ENCODE data around the gene IL22RA2.

DNA sequence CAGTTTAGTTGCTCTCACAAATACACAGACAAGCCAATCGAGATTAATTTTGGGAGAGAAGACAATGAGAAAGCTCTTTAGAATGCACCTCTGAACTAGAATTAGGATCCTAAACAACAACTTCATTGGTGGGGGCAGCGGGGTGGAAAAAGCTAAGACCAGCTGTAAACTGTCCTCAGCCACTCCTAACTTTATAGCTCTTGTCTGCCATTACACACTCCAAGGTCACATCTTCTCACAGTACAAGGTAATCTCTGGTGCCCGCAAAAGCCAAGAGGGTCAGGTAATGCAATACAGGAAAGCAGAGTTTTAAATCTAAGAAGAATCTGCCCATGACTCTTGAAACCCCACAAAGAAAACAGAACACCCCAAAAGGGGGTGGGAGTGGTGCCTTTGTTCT is 17.8 kb upstream of the IL22RA2 start:
- TF ChIP-seq, protein P1, sequence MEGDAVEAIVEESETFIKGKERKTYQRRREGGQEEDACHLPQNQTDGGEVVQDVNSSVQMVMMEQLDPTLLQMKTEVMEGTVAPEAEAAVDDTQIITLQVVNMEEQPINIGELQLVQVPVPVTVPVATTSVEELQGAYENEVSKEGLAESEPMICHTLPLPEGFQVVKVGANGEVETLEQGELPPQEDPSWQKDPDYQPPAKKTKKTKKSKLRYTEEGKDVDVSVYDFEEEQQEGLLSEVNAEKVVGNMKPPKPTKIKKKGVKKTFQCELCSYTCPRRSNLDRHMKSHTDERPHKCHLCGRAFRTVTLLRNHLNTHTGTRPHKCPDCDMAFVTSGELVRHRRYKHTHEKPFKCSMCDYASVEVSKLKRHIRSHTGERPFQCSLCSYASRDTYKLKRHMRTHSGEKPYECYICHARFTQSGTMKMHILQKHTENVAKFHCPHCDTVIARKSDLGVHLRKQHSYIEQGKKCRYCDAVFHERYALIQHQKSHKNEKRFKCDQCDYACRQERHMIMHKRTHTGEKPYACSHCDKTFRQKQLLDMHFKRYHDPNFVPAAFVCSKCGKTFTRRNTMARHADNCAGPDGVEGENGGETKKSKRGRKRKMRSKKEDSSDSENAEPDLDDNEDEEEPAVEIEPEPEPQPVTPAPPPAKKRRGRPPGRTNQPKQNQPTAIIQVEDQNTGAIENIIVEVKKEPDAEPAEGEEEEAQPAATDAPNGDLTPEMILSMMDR (IDR thresholded peaks at IDR 0.05; ENCODE audit: insufficient read depth, low read depth, low read length): no peak
- TF ChIP-seq EZH2 (IDR thresholded peaks at IDR 0.05; ENCODE audit: insufficient read depth, low read length): no peak

Data from astrocyte (in vitro differentiated cells and primary cell).